HFF-Myc (cell line): ENCODE results near the gene OPRL1.

Source experiments
- DNase-seq: peaks from one replicate; pipeline ENCODE4 v3.0.0-alpha.2; 2011; ENCODE audit warnings: low read depth; ENCODE audit errors: extremely low read depth
- H3K4me3 ChIP-seq: replicated peaks from 2 replicates; pipeline ENCODE4 v1.5.1; 2011; ENCODE audit warnings: low read depth, mild to moderate bottlenecking, control low read depth, low read length
- TF ChIP-seq, protein P1 (sequence below): IDR thresholded peaks from 2 replicates; pipeline ENCODE4 v1.5.1; 2012; ENCODE audit warnings: mild to moderate bottlenecking, low read depth, low read length, control low read depth; ENCODE audit errors: missing control alignments

The OPRL1 gene

DNA sequence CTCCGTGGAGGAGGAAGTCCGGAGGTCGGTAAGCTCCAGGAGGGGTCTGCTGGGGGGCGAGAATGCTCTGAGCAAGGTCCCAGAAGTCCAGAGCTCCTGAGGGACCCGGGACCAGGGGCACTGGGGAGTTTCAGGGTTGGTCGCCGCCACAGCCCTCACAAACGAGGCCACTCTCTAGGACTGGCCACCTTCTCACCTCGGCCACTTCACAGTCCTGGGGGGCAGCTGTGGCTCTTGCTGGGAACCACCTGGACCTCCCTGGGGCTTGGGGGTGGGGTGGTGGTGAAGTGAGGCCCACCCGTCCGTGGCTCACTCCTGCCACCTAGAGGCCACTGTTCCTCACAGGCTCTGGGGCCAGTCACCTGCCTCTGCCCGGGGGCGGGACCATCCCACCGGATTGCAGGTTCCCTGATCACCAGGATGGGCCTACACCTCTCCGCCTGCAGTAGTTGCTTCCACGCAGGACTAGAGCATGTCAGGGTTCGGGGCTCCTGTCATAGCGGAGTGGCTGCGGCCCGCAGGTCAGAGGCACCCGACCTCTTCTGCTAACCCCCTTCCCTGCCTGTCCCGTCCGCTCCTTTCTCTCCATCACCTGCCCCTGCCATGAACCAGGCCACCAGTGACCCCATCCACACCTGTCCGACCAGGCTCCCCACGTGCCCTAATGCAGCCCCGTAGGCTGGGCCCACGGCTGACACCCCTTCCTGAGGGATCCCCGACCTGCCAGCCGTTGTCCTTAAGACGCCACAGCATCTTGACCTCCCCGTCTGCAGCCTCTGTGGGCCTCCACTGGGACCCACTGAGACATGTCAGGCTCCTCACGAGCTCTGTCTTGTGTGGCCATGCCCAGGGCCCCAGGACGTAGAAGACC is 22.0 kb upstream of the OPRL1 start:
- TF ChIP-seq, protein P1, sequence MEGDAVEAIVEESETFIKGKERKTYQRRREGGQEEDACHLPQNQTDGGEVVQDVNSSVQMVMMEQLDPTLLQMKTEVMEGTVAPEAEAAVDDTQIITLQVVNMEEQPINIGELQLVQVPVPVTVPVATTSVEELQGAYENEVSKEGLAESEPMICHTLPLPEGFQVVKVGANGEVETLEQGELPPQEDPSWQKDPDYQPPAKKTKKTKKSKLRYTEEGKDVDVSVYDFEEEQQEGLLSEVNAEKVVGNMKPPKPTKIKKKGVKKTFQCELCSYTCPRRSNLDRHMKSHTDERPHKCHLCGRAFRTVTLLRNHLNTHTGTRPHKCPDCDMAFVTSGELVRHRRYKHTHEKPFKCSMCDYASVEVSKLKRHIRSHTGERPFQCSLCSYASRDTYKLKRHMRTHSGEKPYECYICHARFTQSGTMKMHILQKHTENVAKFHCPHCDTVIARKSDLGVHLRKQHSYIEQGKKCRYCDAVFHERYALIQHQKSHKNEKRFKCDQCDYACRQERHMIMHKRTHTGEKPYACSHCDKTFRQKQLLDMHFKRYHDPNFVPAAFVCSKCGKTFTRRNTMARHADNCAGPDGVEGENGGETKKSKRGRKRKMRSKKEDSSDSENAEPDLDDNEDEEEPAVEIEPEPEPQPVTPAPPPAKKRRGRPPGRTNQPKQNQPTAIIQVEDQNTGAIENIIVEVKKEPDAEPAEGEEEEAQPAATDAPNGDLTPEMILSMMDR, result peak; percentile 87
- DNase-seq, result no peak
- no peak overlapping the region for H3K4me3 ChIP-seq

DNA sequence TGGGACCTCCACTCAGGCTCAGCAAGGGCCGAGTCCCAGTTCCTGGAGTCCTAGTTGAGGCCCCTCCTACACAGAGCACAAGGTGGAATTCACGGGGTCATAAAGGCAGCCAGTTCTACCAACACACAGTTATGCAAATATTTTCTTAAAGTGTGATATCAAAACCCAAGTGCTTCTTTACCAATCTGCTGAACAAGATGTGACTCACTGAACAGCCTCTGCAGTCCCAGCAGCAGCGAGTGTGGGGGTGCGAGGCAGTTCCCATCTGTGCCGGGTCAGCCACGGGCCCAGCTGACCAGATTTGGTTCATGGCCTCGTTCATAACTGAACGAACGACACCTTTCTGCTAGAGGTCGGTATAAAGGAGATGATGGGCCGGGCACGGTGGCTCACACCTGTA is 21.3 kb upstream of the OPRL1 start:
- DNase-seq, result no peak
- TF ChIP-seq, protein P1, result no peak
- no peak overlapping the region for H3K4me3 ChIP-seq

DNA sequence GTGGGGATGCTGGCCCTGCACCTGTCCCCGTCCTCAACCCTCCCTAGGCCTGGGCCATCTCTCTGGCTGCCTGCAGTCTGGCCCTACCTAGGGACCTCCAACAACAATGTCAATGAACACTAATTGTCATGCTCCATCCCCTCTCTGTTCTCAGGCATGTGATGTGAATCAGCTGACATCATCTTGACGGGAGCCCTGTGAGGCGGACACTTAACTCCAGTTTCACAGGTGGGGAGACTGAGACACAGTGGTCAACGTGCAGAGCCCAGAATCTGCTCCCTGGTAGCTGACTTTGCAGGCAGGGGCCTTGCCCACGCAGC is 17.6 kb upstream of the OPRL1 start:
- peak overlapping the region; percentile 69 for H3K4me3 ChIP-seq
- DNase-seq, result no peak
- TF ChIP-seq, protein P1, result no peak

DNA sequence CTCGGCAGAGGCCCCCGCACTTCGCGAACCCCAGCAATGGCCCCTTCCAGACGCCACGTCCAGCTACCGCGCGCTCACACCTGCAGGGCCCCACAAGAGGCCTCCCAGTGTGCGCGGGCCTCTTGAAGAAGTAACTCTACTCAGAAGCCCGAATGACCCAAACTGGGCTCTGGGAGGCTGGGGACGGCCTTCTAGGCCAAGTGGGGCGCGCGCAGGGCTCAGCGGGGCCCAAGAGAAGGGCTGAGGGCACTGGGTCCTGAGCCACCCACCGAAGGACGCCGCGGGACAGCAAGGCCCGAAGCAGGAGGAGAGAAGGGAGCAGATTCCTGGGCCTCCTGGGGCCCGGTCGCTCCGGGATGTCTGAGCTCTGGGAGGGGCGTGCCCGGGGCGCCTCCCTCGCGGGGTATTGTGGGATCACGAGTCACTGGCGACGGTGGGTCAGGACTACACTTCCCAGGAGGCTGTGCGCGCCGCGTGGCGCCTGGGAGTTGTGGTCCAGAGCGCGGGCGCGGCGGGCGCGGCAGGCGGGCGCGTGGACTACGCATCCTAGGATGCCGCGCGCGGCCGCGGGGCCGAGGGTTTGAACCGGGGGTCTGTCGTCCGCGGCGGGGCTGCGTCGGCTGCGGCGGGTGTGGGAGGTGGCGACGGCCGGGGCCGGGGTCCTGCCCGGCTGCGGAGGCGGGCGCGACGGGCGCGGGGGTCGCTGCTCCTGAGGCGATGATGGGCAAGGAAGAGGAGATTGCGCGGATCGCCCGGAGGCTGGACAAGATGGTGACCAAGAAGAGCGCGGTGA is 17.1 kb upstream of the OPRL1 start, which contains the start of gene TCEA2:
TCEA2 (plus strand) TSS at position 603 of the 793 bp plus-strand sequence; CDS start at position 718, 115 bp downstream.
- TF ChIP-seq, protein P1, result no peak
- peak; percentile 83 for DNase-seq

DNA sequence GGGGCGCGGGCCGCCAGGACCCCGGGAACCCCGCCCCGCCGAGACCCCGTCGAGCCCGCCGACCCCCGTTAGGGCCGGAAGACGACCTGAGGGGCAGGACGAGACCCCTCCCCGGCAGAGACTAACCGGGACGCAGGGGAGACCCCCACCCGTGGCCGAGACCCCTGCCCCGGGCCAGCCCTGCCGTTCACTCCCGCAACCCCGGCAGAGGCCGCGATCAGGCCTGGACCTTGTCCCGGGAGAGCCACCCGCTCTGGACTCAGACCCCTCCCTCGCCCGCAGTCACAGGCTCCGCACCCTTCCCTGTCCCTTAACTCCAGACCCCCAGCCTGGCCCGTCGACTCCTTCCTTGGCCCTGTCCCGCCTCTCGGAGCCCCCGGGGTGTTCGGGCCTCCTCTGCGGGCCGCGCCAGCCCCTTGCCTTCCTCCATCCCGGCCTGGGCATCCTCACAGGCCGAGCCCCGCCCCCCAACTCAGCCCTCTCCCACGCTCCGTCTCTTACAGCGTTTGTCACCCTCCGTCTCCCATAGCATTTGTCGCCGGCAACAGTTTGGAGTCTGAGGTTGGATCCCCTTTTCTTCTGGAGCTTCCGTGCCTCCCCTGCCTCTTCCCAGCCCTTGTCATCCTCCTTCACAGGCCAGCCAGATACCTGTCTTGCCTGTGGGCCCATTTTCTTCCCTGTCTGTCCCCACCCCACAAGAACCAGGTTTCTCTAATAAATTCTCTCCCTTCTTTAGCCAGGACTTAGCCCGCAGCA is 16.3 kb upstream of the OPRL1 start:
- no peak for DNase-seq
- H3K4me3 ChIP-seq, result peak overlapping the region; percentile 69
- TF ChIP-seq, protein P1, result no peak

More for the DNA sequence above, 17.1 kb upstream of the OPRL1 start, which contains the start of gene TCEA2:
- H3K4me3 ChIP-seq, result peak within 1 kb of the TSS; percentile 69

DNA sequence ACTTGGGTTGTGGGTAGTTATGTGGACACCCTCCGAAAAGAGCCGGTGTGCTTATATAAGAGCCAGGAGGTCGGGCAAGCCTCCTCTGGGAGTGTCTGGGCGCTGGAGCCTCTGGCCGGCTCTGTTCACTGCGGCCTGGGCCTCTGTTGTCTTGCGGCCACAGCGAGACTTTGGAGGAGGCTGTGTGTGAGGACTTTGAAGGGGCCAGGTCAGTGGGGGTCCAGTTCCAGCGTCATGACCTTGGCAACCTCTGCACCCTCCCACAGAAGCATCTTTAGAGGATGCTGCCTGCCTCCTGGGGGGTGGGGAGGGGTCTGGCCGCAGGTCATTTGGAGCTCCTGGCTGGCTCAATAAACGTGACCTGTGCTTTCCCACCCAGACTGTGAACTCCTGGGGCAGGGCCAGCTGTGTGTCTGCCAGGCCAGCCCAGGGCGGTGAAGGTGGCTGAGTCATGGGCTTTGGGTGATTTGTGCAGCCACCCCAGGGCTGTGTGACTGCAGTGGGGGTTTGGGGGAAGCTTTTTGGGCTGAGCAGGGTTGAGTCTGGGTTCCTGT is 15.7 kb upstream of the OPRL1 start:
- DNase-seq, result no peak
- H3K4me3 ChIP-seq, result peak overlapping the region; percentile 69
- TF ChIP-seq, protein P1, result no peak
